ENCODE data around the gene ADTRP. TPM values are rescaled to one million over a fixed set of nuclear protein-coding genes. Genes with fewer than 3 reads are reported as not detected.
A peak's percentile ranks its signal among the peaks of the same experiment; 100 is the strongest.

The ADTRP gene
- polyA plus RNA-seq, 4 donors = 28.5 to 73.4 (median 59.2) TPM

- no peak overlapping the region for H3K27ac ChIP-seq (ENCODE audit: low read depth in 1 of 3, low read length in 2 of 3)
- DNase-seq (no peak), FAIRE-seq (no peak)
- no peak overlapping the region for H3K4me3 ChIP-seq (ENCODE audit: low read depth in 1 of 3, low read length in 3 of 3)
- H3K9me3 ChIP-seq (ENCODE audit: control insufficient read depth in 2 of 2, insufficient read depth in 1 of 2, low read depth in 1 of 2, low read length in 1 of 2) = peaks cover 0 to 4% of the 10 kb centered on the region in 2 donors
- H3K27me3 ChIP-seq (ENCODE audit: control insufficient read depth in 3 of 3, insufficient read depth in 3 of 3, low read length in 3 of 3) = no peaks in the 10 kb centered on the region
- H3K36me3 ChIP-seq (ENCODE audit: control insufficient read depth in 3 of 3, insufficient read depth in 2 of 3, low read depth in 1 of 3, low read length in 3 of 3) = no peaks in the 10 kb centered on the region
- H3K4me1 ChIP-seq (ENCODE audit: control insufficient read depth in 3 of 3, insufficient read depth in 2 of 3, low read depth in 1 of 3, low read length in 2 of 3) = peaks cover 0 to 3% (median 2%) of the 10 kb centered on the region in 3 donors
- 89 to 95% (median 91%) methylated on average over 4 of the region's 4 CpGs for WGBS, 3 donors
These were observed 72.4 kb downstream of the ADTRP start for GRCh38 chr6:11706171-11706570.

GRCh38 chr6:11705483-11705882, 73.1 kb downstream of the ADTRP start:
- WGBS, 3 donors = 87 to 93% (median 91%) methylated on average over 4 of the region's 4 CpGs
- H3K4me1 ChIP-seq (ENCODE audit: control insufficient read depth in 3 of 3, insufficient read depth in 2 of 3, low read depth in 1 of 3, low read length in 2 of 3) = peaks cover 0 to 2% (median 0%) of the 10 kb centered on the region in 3 donors
- H3K9me3 ChIP-seq (ENCODE audit: control insufficient read depth in 2 of 2, insufficient read depth in 1 of 2, low read depth in 1 of 2, low read length in 1 of 2) = peaks cover 0 to 4% of the 10 kb centered on the region in 2 donors
- no peaks in the 10 kb centered on the region for H3K27me3 ChIP-seq (ENCODE audit: control insufficient read depth in 3 of 3, insufficient read depth in 3 of 3, low read length in 3 of 3)
- H3K27ac ChIP-seq (ENCODE audit: low read depth in 1 of 3, low read length in 2 of 3) = no peak overlapping the region
- DNase-seq (no peak), FAIRE-seq (no peak)
- H3K36me3 ChIP-seq (ENCODE audit: control insufficient read depth in 3 of 3, insufficient read depth in 2 of 3, low read depth in 1 of 3, low read length in 3 of 3) = no peaks in the 10 kb centered on the region
- H3K4me3 ChIP-seq (ENCODE audit: low read depth in 1 of 3, low read length in 3 of 3) = no peak overlapping the region

- H3K27me3 ChIP-seq (ENCODE audit: control insufficient read depth in 3 of 3, insufficient read depth in 3 of 3, low read length in 3 of 3) = no peaks in the 10 kb centered on the region
- FAIRE-seq (no peak), DNase-seq (no peak)
- H3K9me3 ChIP-seq (ENCODE audit: control insufficient read depth in 2 of 2, insufficient read depth in 1 of 2, low read depth in 1 of 2, low read length in 1 of 2) = peaks cover 0 to 4% of the 10 kb centered on the region in 2 donors
- 87 to 92% (median 90%) methylated on average over 7 of the region's 7 CpGs for WGBS, 3 donors
- H3K27ac ChIP-seq (ENCODE audit: low read depth in 1 of 3, low read length in 2 of 3) = no peak overlapping the region
- H3K4me3 ChIP-seq (ENCODE audit: low read depth in 1 of 3, low read length in 3 of 3) = no peak overlapping the region
- H3K36me3 ChIP-seq (ENCODE audit: control insufficient read depth in 3 of 3, insufficient read depth in 2 of 3, low read depth in 1 of 3, low read length in 3 of 3) = no peaks in the 10 kb centered on the region
- peaks cover 0 to 2% (median 0%) of the 10 kb centered on the region in 3 donors for H3K4me1 ChIP-seq (ENCODE audit: control insufficient read depth in 3 of 3, insufficient read depth in 2 of 3, low read depth in 1 of 3, low read length in 2 of 3)
These were observed 73.5 kb downstream of the ADTRP start for GRCh38 chr6:11705069-11705468.

GRCh38 chr6:11703725-11704124, 74.9 kb downstream of the ADTRP start:
- 93 to 95% (median 95%) methylated on average over 6 of the region's 6 CpGs for WGBS, 3 donors
- Histone ChIP-seq H3K27ac (ENCODE audit: low read depth in 1 of 3, low read length in 2 of 3) (no peak overlapping the region), H3K27me3 (ENCODE audit: control insufficient read depth in 3 of 3, insufficient read depth in 3 of 3, low read length in 3 of 3) (no peaks in the 10 kb centered on the region), H3K4me1 (ENCODE audit: control insufficient read depth in 3 of 3, insufficient read depth in 2 of 3, low read depth in 1 of 3, low read length in 2 of 3) (peaks cover 0 to 2% (median 0%) of the 10 kb centered on the region in 3 donors), H3K9me3 (ENCODE audit: control insufficient read depth in 2 of 2, insufficient read depth in 1 of 2, low read depth in 1 of 2, low read length in 1 of 2) (no peaks in the 10 kb centered on the region), H3K4me3 (ENCODE audit: low read depth in 1 of 3, low read length in 3 of 3) (no peak overlapping the region), H3K36me3 (ENCODE audit: control insufficient read depth in 3 of 3, insufficient read depth in 2 of 3, low read depth in 1 of 3, low read length in 3 of 3) (no peaks in the 10 kb centered on the region)
- DNase-seq (no peak), FAIRE-seq (no peak)

- H3K9me3 ChIP-seq (ENCODE audit: control insufficient read depth in 2 of 2, insufficient read depth in 1 of 2, low read depth in 1 of 2, low read length in 1 of 2) = no peaks in the 10 kb centered on the region
- peaks cover 0 to 2% (median 0%) of the 10 kb centered on the region in 3 donors for H3K4me1 ChIP-seq (ENCODE audit: control insufficient read depth in 3 of 3, insufficient read depth in 2 of 3, low read depth in 1 of 3, low read length in 2 of 3)
- no peaks in the 10 kb centered on the region for H3K36me3 ChIP-seq (ENCODE audit: control insufficient read depth in 3 of 3, insufficient read depth in 2 of 3, low read depth in 1 of 3, low read length in 3 of 3)
- 20 to 46% (median 35%) methylated on average over 5 of the region's 5 CpGs for WGBS, 3 donors
- H3K27me3 ChIP-seq (ENCODE audit: control insufficient read depth in 3 of 3, insufficient read depth in 3 of 3, low read length in 3 of 3) = no peaks in the 10 kb centered on the region
- DNase-seq = peak; percentile 40 to 87
- H3K27ac ChIP-seq (ENCODE audit: low read depth in 1 of 3, low read length in 2 of 3) = peak overlapping the region in 1 of 3 donors; percentile 24
- no peak for FAIRE-seq
- no peak overlapping the region for H3K4me3 ChIP-seq (ENCODE audit: low read depth in 1 of 3, low read length in 3 of 3)
These were observed 76.0 kb downstream of the ADTRP start for GRCh38 chr6:11702500-11703130.

- no peak for FAIRE-seq
These were observed 76.5 kb downstream of the ADTRP start for GRCh38 chr6:11702089-11702488.

GRCh38 chr6:11701573-11701972, 77.0 kb downstream of the ADTRP start:
- Histone ChIP-seq H3K27ac (ENCODE audit: low read depth in 1 of 3, low read length in 2 of 3) (no peak overlapping the region), H3K4me1 (ENCODE audit: control insufficient read depth in 3 of 3, insufficient read depth in 2 of 3, low read depth in 1 of 3, low read length in 2 of 3) (peaks cover 0 to 2% (median 0%) of the 10 kb centered on the region in 3 donors), H3K27me3 (ENCODE audit: control insufficient read depth in 3 of 3, insufficient read depth in 3 of 3, low read length in 3 of 3) (no peaks in the 10 kb centered on the region), H3K36me3 (ENCODE audit: control insufficient read depth in 3 of 3, insufficient read depth in 2 of 3, low read depth in 1 of 3, low read length in 3 of 3) (no peaks in the 10 kb centered on the region), H3K4me3 (ENCODE audit: low read depth in 1 of 3, low read length in 3 of 3) (no peak overlapping the region), H3K9me3 (ENCODE audit: control insufficient read depth in 2 of 2, insufficient read depth in 1 of 2, low read depth in 1 of 2, low read length in 1 of 2) (no peaks in the 10 kb centered on the region)
- 86 to 93% (median 87%) methylated on average over 6 of the region's 6 CpGs for WGBS, 3 donors
- DNase-seq (no peak), FAIRE-seq (no peak)

More at GRCh38 chr6:11702089-11702488, 76.5 kb downstream of the ADTRP start:
- Histone ChIP-seq H3K4me3 (ENCODE audit: low read depth in 1 of 3, low read length in 3 of 3) (no peak overlapping the region), H3K36me3 (ENCODE audit: control insufficient read depth in 3 of 3, insufficient read depth in 2 of 3, low read depth in 1 of 3, low read length in 3 of 3) (no peaks in the 10 kb centered on the region), H3K27me3 (ENCODE audit: control insufficient read depth in 3 of 3, insufficient read depth in 3 of 3, low read length in 3 of 3) (no peaks in the 10 kb centered on the region), H3K4me1 (ENCODE audit: control insufficient read depth in 3 of 3, insufficient read depth in 2 of 3, low read depth in 1 of 3, low read length in 2 of 3) (peaks cover 0 to 2% (median 0%) of the 10 kb centered on the region in 3 donors), H3K9me3 (ENCODE audit: control insufficient read depth in 2 of 2, insufficient read depth in 1 of 2, low read depth in 1 of 2, low read length in 1 of 2) (no peaks in the 10 kb centered on the region), H3K27ac (ENCODE audit: low read depth in 1 of 3, low read length in 2 of 3) (no peak overlapping the region)
- DNase-seq = no peak
- WGBS, 3 donors = 80 to 94% (median 92%) methylated on average over 4 of the region's 4 CpGs

GRCh38 chr6:11700118-11700718, 78.4 kb downstream of the ADTRP start:
- WGBS, 3 donors = 97 to 98% (median 98%) methylated on average over 2 of the region's 2 CpGs
- Histone ChIP-seq H3K4me3 (ENCODE audit: low read depth in 1 of 3, low read length in 3 of 3) (no peak overlapping the region), H3K9me3 (ENCODE audit: control insufficient read depth in 2 of 2, insufficient read depth in 1 of 2, low read depth in 1 of 2, low read length in 1 of 2) (peaks cover 0 to 3% of the 10 kb centered on the region in 2 donors), H3K4me1 (ENCODE audit: control insufficient read depth in 3 of 3, insufficient read depth in 2 of 3, low read depth in 1 of 3, low read length in 2 of 3) (peaks cover 0 to 2% (median 0%) of the 10 kb centered on the region in 3 donors), H3K27me3 (ENCODE audit: control insufficient read depth in 3 of 3, insufficient read depth in 3 of 3, low read length in 3 of 3) (no peaks in the 10 kb centered on the region), H3K36me3 (ENCODE audit: control insufficient read depth in 3 of 3, insufficient read depth in 2 of 3, low read depth in 1 of 3, low read length in 3 of 3) (no peaks in the 10 kb centered on the region), H3K27ac (ENCODE audit: low read depth in 1 of 3, low read length in 2 of 3) (no peak overlapping the region)
- peak; percentile 63 to 66 for DNase-seq
- peak; percentile 47 for FAIRE-seq

Data from small intestine (tissue), 7 donors.